ENCODE data around the gene ADGRB3. TPM values are rescaled to one million over a fixed set of nuclear protein-coding genes. Genes with fewer than 3 reads are reported as not detected.
"Not testable (repeated sequence)": the region's sequence is repeated elsewhere in the genome, so short reads cannot be mapped to it uniquely, and the experiment has no call there.

Gene ADGRB3
- total RNA-seq, 1 experiment from 2014 or later = 0.09 TPM

- intact Hi-C loops (cut with micrococcal nuclease; ENCODE audit: unreplicated experiment) = no loop called here
Observed at GRCh38 chr6:68776354-68776753, 141.3 kb downstream of the ADGRB3 start.

GRCh38 chr6:68777956-68778355 is 142.9 kb downstream of the ADGRB3 start:
- no peaks in the 10 kb centered on the region for H3K9me3 Mint-ChIP-seq (ENCODE audit: low read depth, unreplicated experiment)
- intact Hi-C loops (cut with micrococcal nuclease; ENCODE audit: unreplicated experiment) = loop anchor here (1.0 kb wide), 2 partner anchors 140 to 206 kb away; no protein-coding TSS in a partner anchor
- peaks cover 5% of the 10 kb centered on the region for H3K36me3 Mint-ChIP-seq (ENCODE audit: insufficient read depth, unreplicated experiment)
- no peak overlapping the region for H3K27ac Mint-ChIP-seq (ENCODE audit: unreplicated experiment)
- CTCF ChIA-PET = interaction anchor here (0.6 to 0.7 kb wide), 2 partner anchors 141 to 611 kb away, joined by 5 to 6 read pairs; no protein-coding TSS in a partner anchor
- no peak for DNase-seq
- no peak for TF ChIP-seq CTCF (IDR thresholded peaks at IDR 0.05; ENCODE audit: unreplicated experiment)
- no TSS peak for BruUV-seq (replicated peaks)
- no peaks in the 10 kb centered on the region for H3K4me1 Mint-ChIP-seq (ENCODE audit: low read depth, unreplicated experiment)
- H3K27me3 Mint-ChIP-seq (ENCODE audit: unreplicated experiment) = no peaks in the 10 kb centered on the region
- H3K4me3 Mint-ChIP-seq (ENCODE audit: low read depth, unreplicated experiment) = no peak overlapping the region

More at GRCh38 chr6:68776354-68776753, 141.3 kb downstream of the ADGRB3 start:
- no peak overlapping the region for H3K27ac Mint-ChIP-seq (ENCODE audit: unreplicated experiment)
- no peaks in the 10 kb centered on the region for H3K27me3 Mint-ChIP-seq (ENCODE audit: unreplicated experiment)
- no peak for TF ChIP-seq CTCF (IDR thresholded peaks at IDR 0.05; ENCODE audit: unreplicated experiment)
- BruUV-seq (replicated peaks) = no TSS peak
- no peak overlapping the region for H3K4me3 Mint-ChIP-seq (ENCODE audit: low read depth, unreplicated experiment)
- H3K9me3 Mint-ChIP-seq (ENCODE audit: low read depth, unreplicated experiment) = no peaks in the 10 kb centered on the region
- no peaks in the 10 kb centered on the region for H3K4me1 Mint-ChIP-seq (ENCODE audit: low read depth, unreplicated experiment)
- H3K36me3 Mint-ChIP-seq (ENCODE audit: insufficient read depth, unreplicated experiment) = peaks cover 5% of the 10 kb centered on the region
- CTCF ChIA-PET = interaction anchor here (0.6 kb wide), 1 partner anchor 190 kb away, joined by 3 read pairs; no protein-coding TSS in a partner anchor
- DNase-seq = no peak

GRCh38 chr6:68778356-68779020 is 143.4 kb downstream of the ADGRB3 start:
- Mint-ChIP-seq H3K9me3 (ENCODE audit: low read depth, unreplicated experiment) (no peaks in the 10 kb centered on the region), H3K36me3 (ENCODE audit: insufficient read depth, unreplicated experiment) (peaks cover 5% of the 10 kb centered on the region), H3K27ac (ENCODE audit: unreplicated experiment) (no peak overlapping the region), H3K27me3 (ENCODE audit: unreplicated experiment) (no peaks in the 10 kb centered on the region), H3K4me1 (ENCODE audit: low read depth, unreplicated experiment) (no peaks in the 10 kb centered on the region), H3K4me3 (ENCODE audit: low read depth, unreplicated experiment) (no peak overlapping the region)
- DNase-seq = peak; percentile 39
- BruUV-seq (replicated peaks) = no TSS peak
- CTCF ChIA-PET = interaction anchor here (0.6 kb wide), 1 partner anchor 142 kb away, joined by 5 read pairs; no protein-coding TSS in a partner anchor
- intact Hi-C loops (cut with micrococcal nuclease; ENCODE audit: unreplicated experiment) = loop anchor here (1.0 kb wide), 2 partner anchors 140 to 206 kb away; no protein-coding TSS in a partner anchor
- TF ChIP-seq CTCF (IDR thresholded peaks at IDR 0.05; ENCODE audit: unreplicated experiment) = peak; percentile 61

GRCh38 chr6:68779366-68779765 is 144.3 kb downstream of the ADGRB3 start:
- Mint-ChIP-seq H3K27me3 (ENCODE audit: unreplicated experiment) (no peaks in the 10 kb centered on the region), H3K4me3 (ENCODE audit: low read depth, unreplicated experiment) (no peak overlapping the region), H3K9me3 (ENCODE audit: low read depth, unreplicated experiment) (no peaks in the 10 kb centered on the region), H3K36me3 (ENCODE audit: insufficient read depth, unreplicated experiment) (peaks cover 5% of the 10 kb centered on the region), H3K4me1 (ENCODE audit: low read depth, unreplicated experiment) (no peaks in the 10 kb centered on the region), H3K27ac (ENCODE audit: unreplicated experiment) (no peak overlapping the region)
- BruUV-seq (replicated peaks) = no TSS peak
- CTCF ChIA-PET = interaction anchor here (1.6 kb wide), 1 partner anchor 207 kb away, joined by 6 read pairs; no protein-coding TSS in a partner anchor
- TF ChIP-seq CTCF (IDR thresholded peaks at IDR 0.05; ENCODE audit: unreplicated experiment) = no peak
- DNase-seq = no peak
- intact Hi-C loops (cut with micrococcal nuclease; ENCODE audit: unreplicated experiment) = no loop called here

GRCh38 chr6:68790128-68790527 is 155.0 kb downstream of the ADGRB3 start:
- H3K9me3 Mint-ChIP-seq (ENCODE audit: low read depth, unreplicated experiment); DNase-seq: not testable (repeated sequence)

GRCh38 chr6:68814976-68815375 is 179.9 kb downstream of the ADGRB3 start:
- BruUV-seq (replicated peaks); CTCF ChIA-PET: not testable (repeated sequence)

More at GRCh38 chr6:68790128-68790527, 155.0 kb downstream of the ADGRB3 start:
- intact Hi-C loops (cut with micrococcal nuclease; ENCODE audit: unreplicated experiment); H3K27me3 Mint-ChIP-seq (ENCODE audit: unreplicated experiment); H3K4me1 Mint-ChIP-seq (ENCODE audit: low read depth, unreplicated experiment); H3K4me3 Mint-ChIP-seq (ENCODE audit: low read depth, unreplicated experiment); BruUV-seq (replicated peaks); H3K27ac Mint-ChIP-seq (ENCODE audit: unreplicated experiment); H3K36me3 Mint-ChIP-seq (ENCODE audit: insufficient read depth, unreplicated experiment): not testable (repeated sequence)
- CTCF ChIA-PET = interaction anchor here (0.9 kb wide), 1 partner anchor 11 kb away, joined by 3 read pairs; no protein-coding TSS in a partner anchor

More at GRCh38 chr6:68814976-68815375, 179.9 kb downstream of the ADGRB3 start:
- H3K36me3 Mint-ChIP-seq (ENCODE audit: insufficient read depth, unreplicated experiment); H3K4me3 Mint-ChIP-seq (ENCODE audit: low read depth, unreplicated experiment); H3K9me3 Mint-ChIP-seq (ENCODE audit: low read depth, unreplicated experiment); DNase-seq; H3K27me3 Mint-ChIP-seq (ENCODE audit: unreplicated experiment); H3K27ac Mint-ChIP-seq (ENCODE audit: unreplicated experiment); H3K4me1 Mint-ChIP-seq (ENCODE audit: low read depth, unreplicated experiment); intact Hi-C loops (cut with micrococcal nuclease; ENCODE audit: unreplicated experiment): not testable (repeated sequence)

Data from Calu3 (cell line).